Lung (tissue), 12 donors: ENCODE results near the gene CRACDL. TPM values are rescaled to one million over a fixed set of nuclear protein-coding genes. Genes with fewer than 3 reads are reported as not detected.

ENCODE experiments used
- ATAC-seq: fragments of 200-7000 bp; cut with Tn5 transposase; one replicate; pipeline ENCODE4 v1.9.1; 2020; ENCODE audit warnings: moderate number of reproducible peaks; ENCODE audit not compliant: insufficient read depth, low FRiP score
- DNase-seq, 3 donors: peaks; one replicate each; pipeline ENCODE4 v3.0.0-alpha.2; 2013 to 2017
- H3K27ac ChIP-seq, 2 donors: one replicate each; pipeline ENCODE4 v1.5.1; 2013; ENCODE audit warnings: mild to moderate bottlenecking in 2 of 2, moderate library complexity in 2 of 2, control low read depth in 1 of 2, inconsistent platforms in 1 of 2, low read depth in 1 of 2, low read length in 1 of 2
- H3K27me3 ChIP-seq, 3 donors: one replicate each; pipeline ENCODE4 v1.5.1; 2013; ENCODE audit warnings: low read length in 2 of 3; ENCODE audit not compliant: control insufficient read depth in 3 of 3, insufficient read depth in 3 of 3
- H3K36me3 ChIP-seq, 4 donors: one replicate each; pipeline ENCODE4 v1.5.1; 2013; ENCODE audit warnings: low read length in 4 of 4, mild to moderate bottlenecking in 1 of 4, moderate library complexity in 1 of 4; ENCODE audit not compliant: control insufficient read depth in 4 of 4, insufficient read depth in 4 of 4
- H3K4me1 ChIP-seq, 5 donors: one replicate each; pipeline ENCODE4 v1.5.1; 2013; ENCODE audit warnings: low read length in 5 of 5, mild to moderate bottlenecking in 2 of 5, moderate library complexity in 1 of 5; ENCODE audit not compliant: control insufficient read depth in 5 of 5, insufficient read depth in 5 of 5
- H3K4me3 ChIP-seq: one replicate; pipeline ENCODE4 v1.5.1; 2013; ENCODE audit warnings: mild to moderate bottlenecking, control low read depth, moderate library complexity
- H3K9ac ChIP-seq, 2 donors: one replicate each; pipeline ENCODE4 v1.5.1; 2013; ENCODE audit warnings: low read length in 2 of 2, control low read depth in 1 of 2; ENCODE audit not compliant: insufficient read depth in 1 of 2
- H3K9me3 ChIP-seq, 4 donors: one replicate each; pipeline ENCODE4 v1.5.1; 2013; ENCODE audit warnings: low read length in 3 of 4, mild to moderate bottlenecking in 1 of 4, moderate library complexity in 1 of 4; ENCODE audit not compliant: control insufficient read depth in 4 of 4, insufficient read depth in 3 of 4
- WGBS, 2 donors: extraction: QIAGEN DNeasy Blood & Tissue Kit; methylation state at CpG; one replicate each; pipeline ENCODE4 v1.1.7; 2013; 5-methylcytosine and 5-hydroxymethylcytosine counted together
- polyA plus RNA-seq, 2 donors: library from polyadenylated mRNA; stranded (reverse); fragments of 200-250 nt; gene quantifications; one replicate each; pipeline ENCODE4 v1.2.1, GENCODE V29; 2013
- total RNA-seq, 2 donors: library from RNA; depleted of rRNA in 1 of 2; stranded (reverse); fragments of >200 nt in 1 of 2; gene quantifications; one replicate each; pipeline ENCODE4 v1.2.1, GENCODE V29; 2014 to 2021
- TF ChIP-seq, protein P1 (sequence below): IDR thresholded peaks from 2 replicates; pipeline ENCODE4 v1.5.1; 2012; ENCODE audit warnings: mild to moderate bottlenecking; ENCODE audit errors: control extremely low read depth, extremely low read depth
- donor health status: control.
- donor health status: control.
- donor health status: Bipolar disorder and iron deficiency.
- donor health status: healthy.
- donor health status: DM: yes; HTN: yes; CAD: no.

Gene CRACDL
- total and polyA plus RNA-seq, 4 donors = 8.9 to 28.3 (median 13.2) TPM

DNA sequence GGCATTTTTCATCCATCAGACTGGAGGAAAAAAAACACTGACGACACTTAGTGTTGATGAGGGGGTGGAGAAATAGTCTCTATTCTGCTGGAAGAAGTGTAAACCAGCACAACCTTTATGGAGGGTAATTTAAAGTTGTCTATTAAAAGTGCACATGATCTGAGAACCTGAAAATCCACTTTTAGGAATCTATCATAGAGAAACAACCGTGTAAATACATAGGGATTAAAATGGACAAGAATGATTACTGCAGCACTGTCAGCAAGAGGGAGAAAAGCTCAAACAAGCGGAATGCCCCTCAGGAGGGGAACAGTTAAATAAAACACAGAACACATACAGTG lies 125.5 kb downstream of the CRACDL start:
- H3K27me3 ChIP-seq = peaks cover 0 to 2% (median 0%) of the 10 kb centered on the region in 3 donors
- no peak overlapping the region for H3K9ac ChIP-seq
- H3K27ac ChIP-seq = no peak overlapping the region
- TF ChIP-seq, protein P1, sequence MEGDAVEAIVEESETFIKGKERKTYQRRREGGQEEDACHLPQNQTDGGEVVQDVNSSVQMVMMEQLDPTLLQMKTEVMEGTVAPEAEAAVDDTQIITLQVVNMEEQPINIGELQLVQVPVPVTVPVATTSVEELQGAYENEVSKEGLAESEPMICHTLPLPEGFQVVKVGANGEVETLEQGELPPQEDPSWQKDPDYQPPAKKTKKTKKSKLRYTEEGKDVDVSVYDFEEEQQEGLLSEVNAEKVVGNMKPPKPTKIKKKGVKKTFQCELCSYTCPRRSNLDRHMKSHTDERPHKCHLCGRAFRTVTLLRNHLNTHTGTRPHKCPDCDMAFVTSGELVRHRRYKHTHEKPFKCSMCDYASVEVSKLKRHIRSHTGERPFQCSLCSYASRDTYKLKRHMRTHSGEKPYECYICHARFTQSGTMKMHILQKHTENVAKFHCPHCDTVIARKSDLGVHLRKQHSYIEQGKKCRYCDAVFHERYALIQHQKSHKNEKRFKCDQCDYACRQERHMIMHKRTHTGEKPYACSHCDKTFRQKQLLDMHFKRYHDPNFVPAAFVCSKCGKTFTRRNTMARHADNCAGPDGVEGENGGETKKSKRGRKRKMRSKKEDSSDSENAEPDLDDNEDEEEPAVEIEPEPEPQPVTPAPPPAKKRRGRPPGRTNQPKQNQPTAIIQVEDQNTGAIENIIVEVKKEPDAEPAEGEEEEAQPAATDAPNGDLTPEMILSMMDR = no peak
- peaks cover 0 to 3% (median 0%) of the 10 kb centered on the region in 4 donors for H3K9me3 ChIP-seq
- no peak overlapping the region for H3K4me3 ChIP-seq
- 62 to 76% methylated on average over 3 of the region's 3 CpGs for WGBS, 2 donors
- H3K36me3 ChIP-seq = peaks cover 0 to 4% (median 0%) of the 10 kb centered on the region in 4 donors
- peaks cover 10 to 23% (median 15%) of the 10 kb centered on the region in 5 donors for H3K4me1 ChIP-seq
- no peak for ATAC-seq
- DNase-seq = no peak

DNA sequence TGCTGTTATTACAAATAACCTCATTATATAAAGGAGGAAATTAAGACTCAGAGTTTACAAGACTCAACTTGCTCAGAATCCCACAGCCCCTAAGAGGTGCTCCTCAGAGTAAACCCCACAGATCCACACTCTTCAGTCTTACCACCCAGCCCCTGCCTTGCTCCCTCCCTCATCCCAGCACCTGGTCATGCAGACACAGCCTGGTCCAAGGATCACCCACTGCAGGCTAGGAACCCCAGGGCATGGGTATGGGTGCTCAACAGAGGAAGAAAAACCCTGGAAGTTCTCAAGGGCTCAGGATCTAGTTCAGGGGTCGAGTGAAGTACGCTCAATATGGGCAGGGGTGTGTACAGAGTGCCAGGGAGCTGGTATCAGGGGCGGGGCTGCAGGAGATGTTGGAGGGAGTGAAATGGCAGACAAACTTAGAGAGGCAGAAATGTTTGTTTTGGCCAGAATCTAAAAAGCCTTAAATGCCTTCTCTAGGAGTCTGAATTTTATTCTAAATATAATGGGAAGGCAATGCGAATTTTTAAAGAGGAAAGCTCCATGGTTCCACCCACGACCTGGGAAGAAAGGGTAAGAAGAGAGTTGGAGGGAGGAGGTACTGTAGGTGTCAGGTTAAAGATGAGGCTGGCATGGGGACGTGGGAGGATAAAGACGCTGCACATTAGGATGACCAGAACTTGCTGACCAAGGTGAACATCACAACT lies 126.0 kb downstream of the CRACDL start:
- Histone ChIP-seq H3K36me3 (peaks cover 0 to 4% (median 0%) of the 10 kb centered on the region in 4 donors), H3K9ac (no peak overlapping the region), H3K4me1 (peaks cover 10 to 28% (median 20%) of the 10 kb centered on the region in 5 donors), H3K9me3 (peaks cover 0 to 3% (median 0%) of the 10 kb centered on the region in 4 donors), H3K4me3 (no peak overlapping the region), H3K27ac (no peak overlapping the region), H3K27me3 (peaks cover 0 to 2% (median 0%) of the 10 kb centered on the region in 3 donors)
- ATAC-seq = no peak
- 64 to 87% methylated on average over 7 of the region's 7 CpGs for WGBS, 2 donors
- TF ChIP-seq, protein P1 = no peak
- DNase-seq = no peak

DNA sequence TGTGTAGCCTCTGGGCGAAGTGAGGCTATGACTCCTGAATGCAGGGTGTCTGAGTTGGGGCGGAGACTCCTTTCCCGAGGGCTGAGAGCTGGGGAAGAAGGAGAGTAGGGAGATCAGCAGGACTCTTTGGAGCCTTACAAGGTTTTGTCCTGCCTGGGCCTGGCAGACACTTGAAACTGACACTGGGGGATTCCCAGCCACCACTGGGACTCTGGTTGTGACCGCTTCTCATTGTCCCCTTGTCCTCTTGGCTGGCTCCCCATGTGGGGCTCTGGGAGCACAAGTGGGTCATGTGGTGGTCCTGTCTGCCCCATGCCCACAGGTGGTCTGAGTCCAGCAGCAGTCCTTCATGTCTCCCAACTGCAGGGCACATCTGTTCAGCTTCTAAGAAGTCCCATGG lies 126.9 kb downstream of the CRACDL start:
- H3K27me3 ChIP-seq = peaks cover 0 to 2% (median 0%) of the 10 kb centered on the region in 3 donors
- no peak for DNase-seq
- WGBS, 2 donors = 86 to 94% methylated on average over 4 of the region's 4 CpGs
- peaks cover 0 to 3% (median 0%) of the 10 kb centered on the region in 4 donors for H3K9me3 ChIP-seq
- no peak for ATAC-seq
- TF ChIP-seq, protein P1 = no peak
- H3K36me3 ChIP-seq = peaks cover 0 to 4% (median 0%) of the 10 kb centered on the region in 4 donors
- H3K4me1 ChIP-seq = peaks cover 10 to 32% (median 21%) of the 10 kb centered on the region in 5 donors
- no peak overlapping the region for H3K9ac ChIP-seq
- H3K27ac ChIP-seq = no peak overlapping the region
- no peak overlapping the region for H3K4me3 ChIP-seq

DNA sequence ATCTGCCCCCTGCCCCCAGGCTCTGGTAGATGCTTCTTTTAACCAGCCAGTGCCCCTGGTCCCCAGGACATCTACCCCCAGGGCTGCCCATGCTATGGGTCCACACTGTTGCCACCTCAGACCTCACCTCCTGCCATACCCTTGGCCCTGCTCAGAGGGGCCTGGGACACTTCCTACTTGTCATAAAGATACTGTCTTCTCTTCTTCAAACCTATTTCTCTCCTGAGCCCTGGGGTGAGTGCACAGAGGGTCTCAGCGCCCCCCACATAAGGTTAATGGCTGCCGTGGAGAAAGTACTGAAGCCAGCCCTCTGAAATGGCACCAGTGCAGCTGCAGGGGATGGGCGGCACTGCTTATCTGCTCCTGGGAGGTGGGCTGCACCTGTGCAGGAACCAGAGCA lies 127.5 kb downstream of the CRACDL start:
- no peak overlapping the region for H3K27ac ChIP-seq
- peaks cover 0 to 4% (median 0%) of the 10 kb centered on the region in 4 donors for H3K36me3 ChIP-seq
- 95 to 97% methylated on average over 3 of the region's 3 CpGs for WGBS, 2 donors
- ATAC-seq (no peak), DNase-seq (no peak)
- TF ChIP-seq, protein P1 = no peak
- peaks cover 0 to 2% (median 0%) of the 10 kb centered on the region in 3 donors for H3K27me3 ChIP-seq
- H3K4me1 ChIP-seq = peaks cover 10 to 32% (median 21%) of the 10 kb centered on the region in 5 donors
- peaks cover 0 to 3% (median 0%) of the 10 kb centered on the region in 4 donors for H3K9me3 ChIP-seq
- H3K4me3 ChIP-seq = no peak overlapping the region
- no peak overlapping the region for H3K9ac ChIP-seq
